Measurements from ENCODE around the gene FOXM1.

Gene FOXM1

GRCh38 chr12:2895511-2895910 is 18.5 kb upstream of the FOXM1 start:
- no peak for DNase-seq
- Histone ChIP-seq H3K27ac (ENCODE audit: low read depth, low read length) (no peak overlapping the region), H4K5ac (ENCODE audit: low read length) (no peak overlapping the region), H2BK15ac (replicated peaks; ENCODE audit: low read depth) (no peak overlapping the region), H3K23ac (ENCODE audit: low read length) (no peak overlapping the region), H3K4ac (ENCODE audit: low read depth, low read length) (no peak overlapping the region), H3K79me2 (ENCODE audit: control insufficient read depth, insufficient read depth, low read length) (peaks cover 2% of the 10 kb centered on the region), H3K9ac (ENCODE audit: low read length) (no peak overlapping the region), H2BK5ac (ENCODE audit: low read length) (no peak overlapping the region), H3K4me2 (ENCODE audit: low read length) (no peak overlapping the region), H3K27me3 (ENCODE audit: insufficient read depth, low read length, poor library complexity) (no peaks in the 10 kb centered on the region), H2BK120ac (ENCODE audit: low read depth, low read length) (no peak overlapping the region), H3K18ac (ENCODE audit: low read length) (no peak overlapping the region), H3K4me3 (ENCODE audit: low read length) (no peak overlapping the region), H3K36me3 (ENCODE audit: control insufficient read depth, insufficient read depth, low read length) (no peaks in the 10 kb centered on the region), H3K79me1 (ENCODE audit: low read length) (peaks cover 3% of the 10 kb centered on the region), H2AK5ac (ENCODE audit: low read length) (no peak overlapping the region), H4K8ac (ENCODE audit: low read depth, low read length) (no peak overlapping the region), H3K56ac (ENCODE audit: low read length) (no peak overlapping the region), H3K4me1 (ENCODE audit: control insufficient read depth, low read depth, low read length) (no peaks in the 10 kb centered on the region)
- no CpG with 5 or more reads among the region's 2 CpGs for WGBS (ENCODE audit: extremely low coverage, insufficient coverage, low lambda C conversion rate)

GRCh38 chr12:2895051-2895451 is 18.1 kb upstream of the FOXM1 start:
- no peak overlapping the region for H2BK15ac ChIP-seq (replicated peaks; ENCODE audit: low read depth)
- no peaks in the 10 kb centered on the region for H3K36me3 ChIP-seq (ENCODE audit: control insufficient read depth, insufficient read depth, low read length)
- no peaks in the 10 kb centered on the region for H3K27me3 ChIP-seq (ENCODE audit: insufficient read depth, low read length, poor library complexity)
- H3K4me3 ChIP-seq (ENCODE audit: low read length), result no peak overlapping the region
- H3K79me2 ChIP-seq (ENCODE audit: control insufficient read depth, insufficient read depth, low read length), result peaks cover 2% of the 10 kb centered on the region
- H3K27ac ChIP-seq (ENCODE audit: low read depth, low read length), result no peak overlapping the region
- no CpG with 5 or more reads among the region's 2 CpGs for WGBS (ENCODE audit: extremely low coverage, insufficient coverage, low lambda C conversion rate)
- no peak overlapping the region for H2BK5ac ChIP-seq (ENCODE audit: low read length)
- DNase-seq, result no peak
- no peak overlapping the region for H3K4me2 ChIP-seq (ENCODE audit: low read length)
- H3K56ac ChIP-seq (ENCODE audit: low read length), result no peak overlapping the region
- no peak overlapping the region for H3K18ac ChIP-seq (ENCODE audit: low read length)
- H3K4ac ChIP-seq (ENCODE audit: low read depth, low read length), result no peak overlapping the region
- no peak overlapping the region for H4K8ac ChIP-seq (ENCODE audit: low read depth, low read length)
- no peak overlapping the region for H4K5ac ChIP-seq (ENCODE audit: low read length)
- H3K9ac ChIP-seq (ENCODE audit: low read length), result no peak overlapping the region
- H2BK120ac ChIP-seq (ENCODE audit: low read depth, low read length), result no peak overlapping the region
- H2AK5ac ChIP-seq (ENCODE audit: low read length), result no peak overlapping the region
- H3K23ac ChIP-seq (ENCODE audit: low read length), result no peak overlapping the region
- H3K79me1 ChIP-seq (ENCODE audit: low read length), result peaks cover 3% of the 10 kb centered on the region
- H3K4me1 ChIP-seq (ENCODE audit: control insufficient read depth, low read depth, low read length), result no peaks in the 10 kb centered on the region

DNA sequence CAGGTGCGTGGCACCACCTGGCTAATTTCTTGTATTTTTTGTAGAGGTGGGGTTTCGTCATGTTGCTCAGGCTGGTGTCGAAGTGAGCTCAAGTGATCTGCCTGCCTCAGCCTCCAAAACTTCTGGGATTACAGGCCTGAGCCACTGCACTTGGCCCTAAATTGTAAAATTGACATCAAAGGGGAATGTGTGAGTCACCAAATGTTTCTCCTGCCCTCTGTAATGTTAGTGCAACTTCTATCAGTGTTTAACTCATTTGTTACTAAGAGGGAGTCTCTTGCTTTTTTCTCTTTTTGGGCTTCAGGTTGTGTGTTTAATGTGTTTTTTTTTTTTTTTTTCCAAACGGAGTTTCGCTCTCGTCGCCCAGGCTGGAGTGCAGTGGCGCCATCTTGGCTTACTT is 16.0 kb upstream of the FOXM1 start:
- WGBS (ENCODE audit: extremely low coverage, insufficient coverage, low lambda C conversion rate), result no CpG with 5 or more reads among the region's 8 CpGs
- Histone ChIP-seq H4K8ac (ENCODE audit: low read depth, low read length) (no peak overlapping the region), H3K4me3 (ENCODE audit: low read length) (no peak overlapping the region), H3K56ac (ENCODE audit: low read length) (no peak overlapping the region), H3K23ac (ENCODE audit: low read length) (no peak overlapping the region), H4K5ac (ENCODE audit: low read length) (no peak overlapping the region), H3K27me3 (ENCODE audit: insufficient read depth, low read length, poor library complexity) (no peaks in the 10 kb centered on the region), H3K18ac (ENCODE audit: low read length) (no peak overlapping the region), H3K36me3 (ENCODE audit: control insufficient read depth, insufficient read depth, low read length) (peaks cover 2% of the 10 kb centered on the region), H2AK5ac (ENCODE audit: low read length) (no peak overlapping the region), H2BK15ac (replicated peaks; ENCODE audit: low read depth) (no peak overlapping the region), H3K79me1 (ENCODE audit: low read length) (peaks cover 2% of the 10 kb centered on the region), H3K4me1 (ENCODE audit: control insufficient read depth, low read depth, low read length) (no peaks in the 10 kb centered on the region), H3K27ac (ENCODE audit: low read depth, low read length) (no peak overlapping the region), H2BK5ac (ENCODE audit: low read length) (no peak overlapping the region), H2BK120ac (ENCODE audit: low read depth, low read length) (no peak overlapping the region), H3K9ac (ENCODE audit: low read length) (no peak overlapping the region), H3K79me2 (ENCODE audit: control insufficient read depth, insufficient read depth, low read length) (peaks cover 2% of the 10 kb centered on the region), H3K4ac (ENCODE audit: low read depth, low read length) (no peak overlapping the region), H3K4me2 (ENCODE audit: low read length) (no peak overlapping the region)
- DNase-seq, result peak; percentile 45

DNA sequence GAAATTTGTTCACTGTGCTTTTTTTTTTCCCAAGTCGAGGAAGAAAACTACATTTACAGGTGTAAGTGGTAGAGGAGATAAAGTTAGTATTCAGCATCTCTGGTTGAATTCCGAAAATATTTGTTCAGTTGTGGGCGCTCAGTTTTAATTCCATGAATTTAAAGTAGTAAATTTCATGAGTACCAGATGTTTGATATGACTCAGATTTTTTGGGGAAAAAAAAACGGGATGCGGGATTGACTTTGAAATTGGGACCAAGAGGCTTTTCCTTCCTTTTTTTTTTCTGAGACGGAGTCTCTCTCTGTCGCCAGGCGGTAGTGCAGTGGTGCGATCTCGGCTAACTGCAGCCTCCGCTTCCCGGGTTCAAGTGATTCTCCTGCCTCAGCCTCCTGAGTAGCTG is 15.3 kb upstream of the FOXM1 start:
- WGBS (ENCODE audit: extremely low coverage, insufficient coverage, low lambda C conversion rate), result no CpG with 5 or more reads among the region's 12 CpGs
- no peak overlapping the region for H3K4me3 ChIP-seq (ENCODE audit: low read length)
- H3K27ac ChIP-seq (ENCODE audit: low read depth, low read length), result no peak overlapping the region

DNA sequence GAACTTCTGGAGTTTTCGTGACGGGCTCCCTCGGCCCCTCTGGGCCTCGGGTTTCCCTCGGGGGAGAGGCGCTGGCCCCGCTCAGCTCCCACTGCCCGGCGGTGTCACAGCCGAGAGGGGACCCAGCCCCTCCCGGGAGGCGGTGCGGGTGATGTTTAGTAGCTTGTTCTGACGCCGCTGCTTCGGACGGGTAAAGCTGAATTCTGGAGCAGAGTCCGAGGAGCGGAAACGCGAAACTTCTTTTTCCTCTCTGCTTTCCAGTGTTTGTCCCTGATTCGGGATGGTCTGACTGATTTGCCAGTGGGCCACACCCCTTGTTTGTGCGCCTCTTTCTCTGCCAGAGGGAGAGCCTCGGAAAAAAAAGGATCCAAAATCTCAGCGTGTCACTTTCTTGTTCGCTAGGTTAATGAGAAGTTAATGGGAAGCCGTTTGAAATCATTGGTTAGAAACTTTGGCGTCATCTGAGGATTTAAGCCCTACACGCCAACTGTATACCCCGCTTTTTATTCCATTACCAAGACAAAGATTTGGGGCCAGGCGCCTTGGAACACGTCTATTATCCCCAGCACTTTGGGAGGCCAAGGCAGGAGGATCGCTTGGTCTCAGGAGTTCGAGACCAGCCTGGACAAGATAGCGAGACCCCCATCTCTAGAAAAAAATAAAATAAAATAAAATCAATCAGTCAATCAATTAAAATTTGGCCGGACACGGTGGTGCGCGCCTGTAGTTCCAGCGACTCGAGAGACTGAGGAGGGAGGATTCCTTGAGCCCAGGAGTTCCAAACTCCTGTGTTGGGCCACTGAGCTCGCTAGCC is 14.5 kb upstream of the FOXM1 start:
- H3K18ac ChIP-seq (ENCODE audit: low read length), result peak overlapping the region; percentile 44
- H3K79me1 ChIP-seq (ENCODE audit: low read length), result peaks cover 2% of the 10 kb centered on the region
- DNase-seq, result peak; percentile 67
- no peak overlapping the region for H4K5ac ChIP-seq (ENCODE audit: low read length)
- no peak overlapping the region for H2BK15ac ChIP-seq (replicated peaks; ENCODE audit: low read depth)
- H3K9ac ChIP-seq (ENCODE audit: low read length), result peak overlapping the region; percentile 86
- no peaks in the 10 kb centered on the region for H3K27me3 ChIP-seq (ENCODE audit: insufficient read depth, low read length, poor library complexity)
- H3K4me2 ChIP-seq (ENCODE audit: low read length), result peak overlapping the region; percentile 38
- no peak overlapping the region for H2AK5ac ChIP-seq (ENCODE audit: low read length)
- no peak overlapping the region for H3K23ac ChIP-seq (ENCODE audit: low read length)
- no CpG with 5 or more reads among the region's 42 CpGs for WGBS (ENCODE audit: extremely low coverage, insufficient coverage, low lambda C conversion rate)
- H4K8ac ChIP-seq (ENCODE audit: low read depth, low read length), result no peak overlapping the region
- no peaks in the 10 kb centered on the region for H3K4me1 ChIP-seq (ENCODE audit: control insufficient read depth, low read depth, low read length)
- H3K27ac ChIP-seq (ENCODE audit: low read depth, low read length), result peak overlapping the region; percentile 52
- H3K56ac ChIP-seq (ENCODE audit: low read length), result peak overlapping the region; percentile 91
- peak overlapping the region; percentile 71 for H3K4me3 ChIP-seq (ENCODE audit: low read length)
- peaks cover 2% of the 10 kb centered on the region for H3K79me2 ChIP-seq (ENCODE audit: control insufficient read depth, insufficient read depth, low read length)
- no peak overlapping the region for H2BK5ac ChIP-seq (ENCODE audit: low read length)
- H3K4ac ChIP-seq (ENCODE audit: low read depth, low read length), result no peak overlapping the region
- H2BK120ac ChIP-seq (ENCODE audit: low read depth, low read length), result no peak overlapping the region
- peaks cover 4% of the 10 kb centered on the region for H3K36me3 ChIP-seq (ENCODE audit: control insufficient read depth, insufficient read depth, low read length)

More for the DNA sequence above, 15.3 kb upstream of the FOXM1 start:
- Histone ChIP-seq H3K36me3 (ENCODE audit: control insufficient read depth, insufficient read depth, low read length) (peaks cover 4% of the 10 kb centered on the region), H3K56ac (ENCODE audit: low read length) (no peak overlapping the region), H3K23ac (ENCODE audit: low read length) (no peak overlapping the region), H4K5ac (ENCODE audit: low read length) (no peak overlapping the region), H3K4me2 (ENCODE audit: low read length) (no peak overlapping the region), H3K79me1 (ENCODE audit: low read length) (peaks cover 2% of the 10 kb centered on the region), H2AK5ac (ENCODE audit: low read length) (no peak overlapping the region), H3K18ac (ENCODE audit: low read length) (no peak overlapping the region), H2BK15ac (replicated peaks; ENCODE audit: low read depth) (no peak overlapping the region), H2BK120ac (ENCODE audit: low read depth, low read length) (no peak overlapping the region), H3K4ac (ENCODE audit: low read depth, low read length) (no peak overlapping the region), H3K4me1 (ENCODE audit: control insufficient read depth, low read depth, low read length) (no peaks in the 10 kb centered on the region), H4K8ac (ENCODE audit: low read depth, low read length) (no peak overlapping the region), H3K79me2 (ENCODE audit: control insufficient read depth, insufficient read depth, low read length) (peaks cover 2% of the 10 kb centered on the region), H3K9ac (ENCODE audit: low read length) (no peak overlapping the region), H2BK5ac (ENCODE audit: low read length) (no peak overlapping the region), H3K27me3 (ENCODE audit: insufficient read depth, low read length, poor library complexity) (no peaks in the 10 kb centered on the region)
- no peak for DNase-seq
